ENCODE measurements around the gene HUNK. TPM values are rescaled to one million over a fixed set of nuclear protein-coding genes. Genes with fewer than 3 reads are reported as not detected.
"Not testable (repeated sequence)": the region's sequence is repeated elsewhere in the genome, so short reads cannot be mapped to it uniquely, and the experiment has no call there.

Gene HUNK
- total RNA-seq, 1 experiment from 2014 or later, result 4.8 TPM

- Histone ChIP-seq H3K9me3 (no peaks in the 10 kb centered on the region), H3K4me1 (peaks cover 15% of the 10 kb centered on the region), H3K36me3 (ENCODE audit: control insufficient read depth, insufficient read depth, low read length) (no peaks in the 10 kb centered on the region), H3K4me3 (ENCODE audit: low read depth, low read length) (no peak overlapping the region), H3K27me3 (replicated peaks; ENCODE audit: control insufficient read depth, insufficient read depth, low read length) (no peaks in the 10 kb centered on the region)
- Mint-ChIP-seq H3K36me3 (ENCODE audit: insufficient read depth, unreplicated experiment) (no peaks in the 10 kb centered on the region), H3K27me3 (ENCODE audit: insufficient read depth, unreplicated experiment) (no peaks in the 10 kb centered on the region), H3K27ac (ENCODE audit: unreplicated experiment) (no peak overlapping the region), H3K9me3 (ENCODE audit: unreplicated experiment) (no peaks in the 10 kb centered on the region), H3K4me1 (ENCODE audit: low read depth, unreplicated experiment) (no peaks in the 10 kb centered on the region), H3K4me3 (ENCODE audit: unreplicated experiment) (no peak overlapping the region)
- BruUV-seq (replicated peaks), result no TSS peak
- CTCF ChIA-PET, result interaction anchor here (0.6 kb wide), 1 partner anchor 67 kb away, joined by 3 read pairs; no protein-coding TSS in a partner anchor
- no peak for DNase-seq
- intact Hi-C loops (cut with micrococcal nuclease; ENCODE audit: unreplicated experiment), result no loop called here
- POLR2A ChIA-PET, result no interaction called here
- no peak for TF ChIP-seq CTCF (IDR thresholded peaks at IDR 0.05; ENCODE audit: insufficient read depth in 1 of 2, low read depth in 1 of 2, low read length in 1 of 2, severe bottlenecking in 1 of 2, unreplicated experiment in 1 of 2)
These were observed 17.6 kb upstream of the HUNK start for GRCh38 chr21:31855180-31855579.

GRCh38 chr21:31857096-31857495 lies 15.7 kb upstream of the HUNK start:
- BruUV-seq (replicated peaks), result no TSS peak

GRCh38 chr21:31857631-31858030 lies 15.2 kb upstream of the HUNK start:
- H3K9me3 Mint-ChIP-seq (ENCODE audit: unreplicated experiment); H3K36me3 Mint-ChIP-seq (ENCODE audit: insufficient read depth, unreplicated experiment); H3K27me3 ChIP-seq (replicated peaks; ENCODE audit: control insufficient read depth, insufficient read depth, low read length); POLR2A ChIA-PET; CTCF ChIA-PET; H3K4me3 ChIP-seq (ENCODE audit: low read depth, low read length); H3K4me1 Mint-ChIP-seq (ENCODE audit: low read depth, unreplicated experiment); H3K27ac Mint-ChIP-seq (ENCODE audit: unreplicated experiment); BruUV-seq (replicated peaks); H3K9me3 ChIP-seq; DNase-seq; H3K4me3 Mint-ChIP-seq (ENCODE audit: unreplicated experiment); H3K36me3 ChIP-seq (ENCODE audit: control insufficient read depth, insufficient read depth, low read length); H3K27me3 Mint-ChIP-seq (ENCODE audit: insufficient read depth, unreplicated experiment); intact Hi-C loops (cut with micrococcal nuclease; ENCODE audit: unreplicated experiment): not testable (repeated sequence)
- H3K4me1 ChIP-seq, result peaks cover 15% of the 10 kb centered on the region

More at GRCh38 chr21:31857096-31857495, 15.7 kb upstream of the HUNK start:
- H3K4me3 Mint-ChIP-seq (ENCODE audit: unreplicated experiment), result no peak overlapping the region
- no peak overlapping the region for H3K4me3 ChIP-seq (ENCODE audit: low read depth, low read length)
- no peaks in the 10 kb centered on the region for H3K27me3 Mint-ChIP-seq (ENCODE audit: insufficient read depth, unreplicated experiment)
- no peaks in the 10 kb centered on the region for H3K9me3 Mint-ChIP-seq (ENCODE audit: unreplicated experiment)
- no peaks in the 10 kb centered on the region for H3K36me3 Mint-ChIP-seq (ENCODE audit: insufficient read depth, unreplicated experiment)
- no peaks in the 10 kb centered on the region for H3K4me1 Mint-ChIP-seq (ENCODE audit: low read depth, unreplicated experiment)
- no peaks in the 10 kb centered on the region for H3K27me3 ChIP-seq (replicated peaks; ENCODE audit: control insufficient read depth, insufficient read depth, low read length)
- ChIA-PET CTCF (no interaction called here), POLR2A (no interaction called here)
- TF ChIP-seq CTCF (IDR thresholded peaks at IDR 0.05; ENCODE audit: insufficient read depth in 1 of 2, low read depth in 1 of 2, low read length in 1 of 2, severe bottlenecking in 1 of 2, unreplicated experiment in 1 of 2), result no peak
- DNase-seq, result no peak
- H3K36me3 ChIP-seq (ENCODE audit: control insufficient read depth, insufficient read depth, low read length), result no peaks in the 10 kb centered on the region
- intact Hi-C loops (cut with micrococcal nuclease; ENCODE audit: unreplicated experiment), result no loop called here
- peaks cover 15% of the 10 kb centered on the region for H3K4me1 ChIP-seq
- H3K9me3 ChIP-seq, result no peaks in the 10 kb centered on the region
- H3K27ac Mint-ChIP-seq (ENCODE audit: unreplicated experiment), result no peak overlapping the region

- no peak for TF ChIP-seq CTCF (IDR thresholded peaks at IDR 0.05; ENCODE audit: insufficient read depth in 1 of 2, low read depth in 1 of 2, low read length in 1 of 2, severe bottlenecking in 1 of 2, unreplicated experiment in 1 of 2)
- Histone ChIP-seq H3K4me1 (peaks cover under 1% of the 10 kb centered on the region; the same call in 1 of the 2 replicates), H3K27me3 (replicated peaks; ENCODE audit: control insufficient read depth, insufficient read depth, low read length) (no peaks in the 10 kb centered on the region), H3K9me3 (no peaks in the 10 kb centered on the region), H3K4me3 (ENCODE audit: low read depth, low read length) (no peak overlapping the region), H3K36me3 (ENCODE audit: control insufficient read depth, insufficient read depth, low read length) (no peaks in the 10 kb centered on the region)
- POLR2A ChIA-PET, result no interaction called here
- H3K4me1 Mint-ChIP-seq (ENCODE audit: low read depth, unreplicated experiment), result no peaks in the 10 kb centered on the region
- CTCF ChIA-PET, result no interaction called here
- H3K27me3 Mint-ChIP-seq (ENCODE audit: insufficient read depth, unreplicated experiment), result peaks cover 3% of the 10 kb centered on the region
- DNase-seq, result no peak
- H3K4me3 Mint-ChIP-seq (ENCODE audit: unreplicated experiment), result no peak overlapping the region
- no peaks in the 10 kb centered on the region for H3K9me3 Mint-ChIP-seq (ENCODE audit: unreplicated experiment)
- intact Hi-C loops (cut with micrococcal nuclease; ENCODE audit: unreplicated experiment), result no loop called here
- BruUV-seq (replicated peaks), result no TSS peak
- no peak overlapping the region for H3K27ac Mint-ChIP-seq (ENCODE audit: unreplicated experiment)
- no peaks in the 10 kb centered on the region for H3K36me3 Mint-ChIP-seq (ENCODE audit: insufficient read depth, unreplicated experiment)
These were observed 12.0 kb upstream of the HUNK start for GRCh38 chr21:31860851-31861250.
